WI38 (cell line): ENCODE results near the gene CTSV.
"Not testable (repeated sequence)": the region's sequence is repeated elsewhere in the genome, so short reads cannot be mapped to it uniquely, and the experiment has no call there.

ENCODE experiments used
- H3K4me3 ChIP-seq: 2 replicates; pipeline ENCODE4 v1.5.1; 2011; ENCODE audit warnings: low read depth, mild to moderate bottlenecking, control low read depth, low read length

CTSV gene

GRCh38 chr9:96999733-97000132 lies 39.2 kb downstream of the CTSV start:
- not testable (repeated sequence) for H3K4me3 ChIP-seq

- not testable (repeated sequence) for H3K4me3 ChIP-seq
These were observed 41.8 kb downstream of the CTSV start for GRCh38 chr9:96997009-96997701.

GRCh38 chr9:96994531-96995016 lies 44.4 kb downstream of the CTSV start:
- H3K4me3 ChIP-seq: not testable (repeated sequence)

- H3K4me3 ChIP-seq: not testable (repeated sequence)
These were observed 46.6 kb downstream of the CTSV start for GRCh38 chr9:96992303-96992702.

- not testable (repeated sequence) for H3K4me3 ChIP-seq
These were observed 49.1 kb downstream of the CTSV start for GRCh38 chr9:96989747-96990318.

- H3K4me3 ChIP-seq: not testable (repeated sequence)
These were observed 54.1 kb downstream of the CTSV start for GRCh38 chr9:96984887-96985286.

GRCh38 chr9:96984139-96984538 lies 54.8 kb downstream of the CTSV start:
- not testable (repeated sequence) for H3K4me3 ChIP-seq

- not testable (repeated sequence) for H3K4me3 ChIP-seq
These were observed 55.3 kb downstream of the CTSV start for GRCh38 chr9:96983496-96984122.
